Gastroesophageal sphincter (tissue), 3 donors: ENCODE data around the gene CFAP100.

ENCODE experiments used
- EP300 ChIP-seq: sonication (generic); formaldehyde crosslinking; IDR thresholded peaks from one replicate; pipeline ENCODE4 v1.6.1; 2017; ENCODE audit warnings: antibody characterized with exemption, mild to moderate bottlenecking
- POLR2AphosphoS5 ChIP-seq: sonication (generic); formaldehyde crosslinking; IDR thresholded peaks from one replicate; pipeline ENCODE4 v1.6.1; 2017; ENCODE audit warnings: antibody characterized with exemption
- TF ChIP-seq, protein P1 (sequence below), 4 experiments: fragments of 200-600 bp in 2 of 4; fragments of 450-650 bp in 2 of 4; sonication (generic) in 1 of 4; IDR thresholded peaks; one replicate each; pipeline ENCODE4 v1.5.1; 2017 to 2019; ENCODE audit warnings: antibody characterized with exemption in 4 of 4, mild to moderate bottlenecking in 2 of 4, moderate library complexity in 2 of 4

DNA sequence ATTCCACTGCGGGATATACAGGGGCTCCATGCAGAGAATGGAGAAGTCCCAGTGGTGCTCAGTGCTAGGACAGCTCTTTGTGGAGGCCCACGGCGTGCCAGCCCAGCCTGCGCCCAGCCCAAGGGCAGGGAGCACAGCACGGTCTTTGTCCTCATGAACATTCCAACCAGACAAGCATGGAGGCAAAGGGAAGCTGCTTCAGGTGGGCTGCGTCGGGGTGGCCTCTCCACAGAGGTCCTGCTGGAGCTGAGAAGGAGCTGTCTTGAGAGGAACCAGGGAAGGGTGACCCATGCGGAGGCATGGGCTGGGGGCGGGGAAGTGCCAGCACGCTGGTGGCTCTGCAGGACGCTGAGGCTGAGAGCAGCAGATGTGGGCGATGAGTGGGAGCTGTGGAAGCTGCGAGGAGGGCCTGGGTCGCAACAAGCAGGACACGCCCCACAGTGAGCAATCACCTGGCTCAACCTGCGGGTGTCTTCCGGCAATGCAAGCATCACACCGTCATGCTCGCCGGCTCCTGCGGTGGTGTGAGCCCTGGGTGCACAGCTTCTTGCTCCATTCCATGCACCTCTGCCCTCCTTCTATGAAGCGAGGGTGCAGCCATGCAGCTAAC lies 23.5 kb upstream of the CFAP100 start:
- TF ChIP-seq, protein P1, sequence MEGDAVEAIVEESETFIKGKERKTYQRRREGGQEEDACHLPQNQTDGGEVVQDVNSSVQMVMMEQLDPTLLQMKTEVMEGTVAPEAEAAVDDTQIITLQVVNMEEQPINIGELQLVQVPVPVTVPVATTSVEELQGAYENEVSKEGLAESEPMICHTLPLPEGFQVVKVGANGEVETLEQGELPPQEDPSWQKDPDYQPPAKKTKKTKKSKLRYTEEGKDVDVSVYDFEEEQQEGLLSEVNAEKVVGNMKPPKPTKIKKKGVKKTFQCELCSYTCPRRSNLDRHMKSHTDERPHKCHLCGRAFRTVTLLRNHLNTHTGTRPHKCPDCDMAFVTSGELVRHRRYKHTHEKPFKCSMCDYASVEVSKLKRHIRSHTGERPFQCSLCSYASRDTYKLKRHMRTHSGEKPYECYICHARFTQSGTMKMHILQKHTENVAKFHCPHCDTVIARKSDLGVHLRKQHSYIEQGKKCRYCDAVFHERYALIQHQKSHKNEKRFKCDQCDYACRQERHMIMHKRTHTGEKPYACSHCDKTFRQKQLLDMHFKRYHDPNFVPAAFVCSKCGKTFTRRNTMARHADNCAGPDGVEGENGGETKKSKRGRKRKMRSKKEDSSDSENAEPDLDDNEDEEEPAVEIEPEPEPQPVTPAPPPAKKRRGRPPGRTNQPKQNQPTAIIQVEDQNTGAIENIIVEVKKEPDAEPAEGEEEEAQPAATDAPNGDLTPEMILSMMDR (IDR thresholded peaks at IDR 0.05) = no peak
- TF ChIP-seq POLR2AphosphoS5 = no peak
- no peak for TF ChIP-seq EP300
